Small intestine (tissue), 7 donors: Measurements from ENCODE around the gene PACSIN2. TPM values are rescaled to one million over a fixed set of nuclear protein-coding genes. Genes with fewer than 3 reads are reported as not detected.

ENCODE experiments used
- DNase-seq, 2 donors: peaks; one replicate each; pipeline versions ENCODE4 v3.0.0 to v3.0.0-alpha.2; 2013
- FAIRE-seq: peaks from 2 replicates; lab custom pipeline; 2012; peaks lifted over from hg19 to GRCh38; lab: Jason Lieb, UNC
- H3K27ac ChIP-seq, 3 donors: one replicate each; pipeline ENCODE4 v1.5.1; 2013; ENCODE audit warnings: low read length in 2 of 3, mild to moderate bottlenecking in 2 of 3, control low read depth in 1 of 3, inconsistent platforms in 1 of 3, low read depth in 1 of 3, moderate library complexity in 1 of 3
- H3K27me3 ChIP-seq, 3 donors: one replicate each; pipeline ENCODE4 v1.6.1; 2013; ENCODE audit warnings: low read length in 3 of 3, inconsistent platforms in 1 of 3; ENCODE audit not compliant: control insufficient read depth in 3 of 3, insufficient read depth in 3 of 3
- H3K36me3 ChIP-seq, 3 donors: one replicate each; pipeline ENCODE4 v1.6.1; 2013; ENCODE audit warnings: low read length in 3 of 3, inconsistent platforms in 1 of 3, low read depth in 1 of 3, mild to moderate bottlenecking in 1 of 3, moderate library complexity in 1 of 3; ENCODE audit not compliant: control insufficient read depth in 3 of 3, insufficient read depth in 2 of 3
- H3K4me1 ChIP-seq, 3 donors: one replicate each; pipeline ENCODE4 v1.6.1; 2013; ENCODE audit warnings: low read length in 2 of 3, inconsistent platforms in 1 of 3, low read depth in 1 of 3, mild to moderate bottlenecking in 1 of 3, moderate library complexity in 1 of 3; ENCODE audit not compliant: control insufficient read depth in 3 of 3, insufficient read depth in 2 of 3
- H3K4me3 ChIP-seq, 3 donors: one replicate each; pipeline ENCODE4 v1.5.1; 2013; ENCODE audit warnings: low read length in 3 of 3, control low read depth in 1 of 3, inconsistent platforms in 1 of 3, low read depth in 1 of 3, mild to moderate bottlenecking in 1 of 3, moderate library complexity in 1 of 3
- H3K9me3 ChIP-seq, 2 donors: one replicate each; pipeline ENCODE4 v1.6.1; 2013; ENCODE audit warnings: low read depth in 1 of 2, low read length in 1 of 2; ENCODE audit not compliant: control insufficient read depth in 2 of 2, insufficient read depth in 1 of 2
- WGBS, 3 donors: extraction: QIAGEN DNeasy Blood & Tissue Kit; methylation state at CpG; one replicate each; pipeline ENCODE4 v1.1.7; 2013; 5-methylcytosine and 5-hydroxymethylcytosine counted together
- polyA plus RNA-seq, 4 donors: library from polyadenylated mRNA; stranded (reverse) in 3 of 4; unstranded in 1 of 4; fragments of 200-250 nt in 3 of 4; fragments of 120-200 nt in 1 of 4; gene quantifications; one replicate each; pipeline versions ENCODE4 v1.2.1 to v1.2.3, GENCODE V29; 2013
- donor health status: healthy with polysubstance abuse.
- donor health status: control.
- donor health status: control.
- donor health status: Bipolar disorder and iron deficiency.
- donor health status: healthy.

The PACSIN2 gene
- polyA plus RNA-seq, 4 donors: 28.9 to 53.3 (median 45.2) TPM

GRCh38 chr22:43008509-43008908 lies 6.4 kb downstream of the PACSIN2 start:
- peak overlapping the region in 1 of 3 donors; percentile 21 for H3K27ac ChIP-seq
- H3K4me1 ChIP-seq: peaks cover 9 to 42% (median 20%) of the 10 kb centered on the region in 3 donors
- H3K36me3 ChIP-seq: peaks cover 0 to 3% (median 0%) of the 10 kb centered on the region in 3 donors
- H3K27me3 ChIP-seq: no peaks in the 10 kb centered on the region
- FAIRE-seq: no peak
- no peaks in the 10 kb centered on the region for H3K9me3 ChIP-seq
- WGBS, 3 donors: 56 to 75% (median 69%) methylated on average over 4 of the region's 4 CpGs
- no peak overlapping the region for H3K4me3 ChIP-seq
- no peak for DNase-seq

- peaks cover 6 to 39% (median 17%) of the 10 kb centered on the region in 3 donors for H3K4me1 ChIP-seq
- no peak overlapping the region for H3K4me3 ChIP-seq
- H3K27me3 ChIP-seq: no peaks in the 10 kb centered on the region
- WGBS, 3 donors: 15 to 52% (median 27%) methylated on average over 5 of the region's 5 CpGs
- FAIRE-seq (no peak), DNase-seq (peak; percentile 80 to 86)
- peaks cover 0 to 3% (median 0%) of the 10 kb centered on the region in 3 donors for H3K36me3 ChIP-seq
- peak overlapping the region; percentile 56 to 69 (median 59) for H3K27ac ChIP-seq
- H3K9me3 ChIP-seq: no peaks in the 10 kb centered on the region
Observed at GRCh38 chr22:43007519-43008102, 7.3 kb downstream of the PACSIN2 start.

DNA sequence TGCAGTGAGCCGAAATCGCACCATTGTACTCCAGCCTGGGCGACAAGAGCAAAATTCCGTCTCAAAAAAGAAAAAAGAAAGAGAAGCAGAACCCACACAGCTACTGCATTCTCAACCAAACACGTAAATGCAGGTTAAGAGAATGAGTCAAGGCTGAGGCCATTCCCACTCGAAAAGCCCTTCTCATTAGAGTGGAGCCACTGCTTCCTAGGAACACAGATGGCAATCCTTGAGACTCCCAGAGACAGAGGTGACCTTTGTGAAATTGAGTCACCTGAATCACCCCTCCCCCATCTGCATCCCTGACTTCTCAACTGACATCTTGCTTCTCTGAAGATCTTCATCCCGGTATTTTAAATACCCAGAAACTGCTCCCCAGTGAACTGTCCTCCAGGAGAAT lies 8.2 kb downstream of the PACSIN2 start:
- Histone ChIP-seq H3K4me1 (peaks cover 11 to 44% (median 21%) of the 10 kb centered on the region in 3 donors), H3K4me3 (no peak overlapping the region), H3K27me3 (no peaks in the 10 kb centered on the region), H3K27ac (peak overlapping the region in 2 of 3 donors; percentile 59 to 69), H3K9me3 (no peaks in the 10 kb centered on the region), H3K36me3 (peaks cover 0 to 3% (median 0%) of the 10 kb centered on the region in 3 donors)
- DNase-seq: peak in 1 of 2 donors; percentile 32
- 88 to 94% (median 92%) methylated on average over 7 of the region's 7 CpGs for WGBS, 3 donors
- FAIRE-seq: no peak

DNA sequence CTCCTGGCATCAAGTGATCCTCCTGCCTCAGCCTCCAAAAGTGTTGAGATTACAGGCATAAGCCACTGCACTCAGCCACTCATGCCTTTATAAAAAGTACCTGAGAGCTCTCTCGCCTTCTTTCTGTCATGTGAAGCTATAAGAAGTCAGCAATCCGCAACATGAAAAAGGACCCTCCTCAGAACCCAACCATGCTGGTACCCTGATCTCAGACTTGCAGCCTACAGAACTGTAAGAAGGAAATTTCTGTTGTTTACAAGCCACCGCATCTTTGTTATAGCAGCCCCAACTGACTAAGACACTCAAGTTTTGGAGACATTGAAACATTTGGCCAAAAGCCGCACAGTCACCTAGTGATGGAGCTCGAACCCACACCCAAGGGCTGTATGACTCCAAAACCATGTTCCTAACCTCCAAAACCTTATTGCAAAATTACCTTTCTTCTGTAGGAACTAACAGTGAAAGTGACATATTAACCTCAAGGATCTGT lies 8.9 kb downstream of the PACSIN2 start:
- H3K9me3 ChIP-seq: no peaks in the 10 kb centered on the region
- 96 to 98% (median 98%) methylated on average over 5 of the region's 5 CpGs for whole genome bisulfite sequencing, 3 donors
- H3K27me3 ChIP-seq: no peaks in the 10 kb centered on the region
- no peak overlapping the region for H3K4me3 ChIP-seq
- peaks cover 0 to 3% (median 0%) of the 10 kb centered on the region in 3 donors for H3K36me3 ChIP-seq
- DNase-seq (no peak), FAIRE-seq (no peak)
- no peak overlapping the region for H3K27ac ChIP-seq
- peaks cover 18 to 51% (median 21%) of the 10 kb centered on the region in 3 donors for H3K4me1 ChIP-seq

DNA sequence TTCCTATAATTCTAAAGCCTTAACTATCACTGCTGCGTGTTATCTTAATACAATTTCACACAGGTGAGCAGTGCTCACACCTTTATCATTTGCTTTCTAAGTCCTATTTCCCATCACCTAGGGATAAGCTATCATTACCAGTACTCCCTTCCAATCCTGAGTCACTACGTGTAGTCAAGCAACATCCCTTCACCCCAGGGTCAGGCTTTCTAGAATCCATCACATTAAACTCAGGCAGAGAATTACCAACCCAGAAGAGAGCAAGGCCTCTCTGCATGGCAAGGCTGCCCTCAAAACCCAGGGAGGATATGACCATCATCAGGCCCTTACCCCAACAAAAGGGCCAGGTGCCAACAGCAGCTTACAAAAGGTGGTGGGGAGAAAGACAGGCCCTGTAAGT lies 9.8 kb downstream of the PACSIN2 start:
- no peak for DNase-seq
- Histone ChIP-seq H3K27me3 (no peaks in the 10 kb centered on the region), H3K27ac (no peak overlapping the region), H3K36me3 (peaks cover 0 to 3% (median 0%) of the 10 kb centered on the region in 3 donors), H3K4me1 (peaks cover 18 to 54% (median 19%) of the 10 kb centered on the region in 3 donors), H3K4me3 (no peak overlapping the region), H3K9me3 (no peaks in the 10 kb centered on the region)
- FAIRE-seq: no peak
- WGBS, 3 donors: 43 to 63% (median 49%) methylated on average over 2 of the region's 2 CpGs

GRCh38 chr22:43004362-43005035 lies 10.4 kb downstream of the PACSIN2 start:
- Histone ChIP-seq H3K27me3 (no peaks in the 10 kb centered on the region), H3K4me3 (no peak overlapping the region), H3K36me3 (peaks cover 0 to 3% (median 0%) of the 10 kb centered on the region in 3 donors), H3K27ac (peak overlapping the region in 2 of 3 donors; percentile 24 to 70), H3K4me1 (peaks cover 18 to 54% (median 19%) of the 10 kb centered on the region in 3 donors), H3K9me3 (no peaks in the 10 kb centered on the region)
- FAIRE-seq (no peak), DNase-seq (peak; percentile 81 to 92)
- 22 to 44% (median 26%) methylated on average over 13 of the region's 13 CpGs for WGBS, 3 donors

- no peak for DNase-seq
- FAIRE-seq: no peak
- H3K4me1 ChIP-seq: peaks cover 15 to 35% (median 17%) of the 10 kb centered on the region in 3 donors
Observed at GRCh38 chr22:43002202-43002586, 12.8 kb downstream of the PACSIN2 start.

More at GRCh38 chr22:43002202-43002586, 12.8 kb downstream of the PACSIN2 start:
- Histone ChIP-seq H3K27ac (peak overlapping the region in 1 of 3 donors; percentile 45), H3K36me3 (peaks cover 0 to 3% (median 0%) of the 10 kb centered on the region in 3 donors), H3K9me3 (peaks cover 0 to 9% of the 10 kb centered on the region in 2 donors), H3K4me3 (no peak overlapping the region), H3K27me3 (no peaks in the 10 kb centered on the region)
- 44 to 49% (median 46%) methylated on average over 5 of the region's 5 CpGs for WGBS, 3 donors
